NCI-H524 (cell line): ENCODE results near the gene CARD14.

Experiments
- DNase-seq, 2 experiments: peaks; one replicate each; lab custom pipeline; 2025; lab: John Stamatoyannopoulos, UW

Gene CARD14

DNA sequence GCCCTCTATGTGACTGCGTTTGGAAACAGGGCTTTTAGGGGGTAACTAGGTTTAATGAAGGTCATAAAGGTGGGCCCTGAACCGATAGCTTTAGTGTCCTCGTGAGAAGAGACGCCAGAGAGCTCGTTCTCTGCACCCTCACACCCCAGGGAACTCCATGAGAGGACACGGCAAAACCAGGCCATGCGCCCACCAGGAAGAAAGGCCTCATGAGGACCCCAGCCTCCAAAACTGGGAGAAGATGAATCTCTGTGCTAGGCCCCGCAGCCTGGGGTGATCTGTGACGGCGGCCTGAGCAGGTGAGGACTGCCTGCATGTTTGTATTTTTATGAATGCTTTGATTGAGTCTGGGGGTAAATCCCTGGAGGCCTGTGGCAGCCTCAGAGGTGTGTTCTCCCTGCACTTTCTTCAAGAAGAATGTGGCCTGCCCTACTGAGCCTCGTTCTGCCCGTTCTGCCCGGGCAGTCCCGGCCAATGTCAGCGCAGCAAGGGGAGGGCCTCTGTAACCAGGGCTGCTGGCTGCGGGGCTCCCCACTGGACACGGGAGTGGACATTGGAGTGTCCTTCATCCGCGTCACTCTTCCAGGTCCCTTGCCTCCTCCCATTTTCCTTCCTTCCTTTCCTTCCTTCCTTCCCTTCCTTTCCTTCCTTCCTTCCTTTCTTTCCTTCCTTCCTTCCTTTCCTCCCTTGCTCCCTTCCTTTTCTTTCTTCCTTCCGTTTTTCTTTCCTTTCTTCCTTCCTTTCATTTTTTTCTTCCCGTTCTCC, 84.0 kb downstream of the CARD14 start:
- no peak for DNase-seq

DNA sequence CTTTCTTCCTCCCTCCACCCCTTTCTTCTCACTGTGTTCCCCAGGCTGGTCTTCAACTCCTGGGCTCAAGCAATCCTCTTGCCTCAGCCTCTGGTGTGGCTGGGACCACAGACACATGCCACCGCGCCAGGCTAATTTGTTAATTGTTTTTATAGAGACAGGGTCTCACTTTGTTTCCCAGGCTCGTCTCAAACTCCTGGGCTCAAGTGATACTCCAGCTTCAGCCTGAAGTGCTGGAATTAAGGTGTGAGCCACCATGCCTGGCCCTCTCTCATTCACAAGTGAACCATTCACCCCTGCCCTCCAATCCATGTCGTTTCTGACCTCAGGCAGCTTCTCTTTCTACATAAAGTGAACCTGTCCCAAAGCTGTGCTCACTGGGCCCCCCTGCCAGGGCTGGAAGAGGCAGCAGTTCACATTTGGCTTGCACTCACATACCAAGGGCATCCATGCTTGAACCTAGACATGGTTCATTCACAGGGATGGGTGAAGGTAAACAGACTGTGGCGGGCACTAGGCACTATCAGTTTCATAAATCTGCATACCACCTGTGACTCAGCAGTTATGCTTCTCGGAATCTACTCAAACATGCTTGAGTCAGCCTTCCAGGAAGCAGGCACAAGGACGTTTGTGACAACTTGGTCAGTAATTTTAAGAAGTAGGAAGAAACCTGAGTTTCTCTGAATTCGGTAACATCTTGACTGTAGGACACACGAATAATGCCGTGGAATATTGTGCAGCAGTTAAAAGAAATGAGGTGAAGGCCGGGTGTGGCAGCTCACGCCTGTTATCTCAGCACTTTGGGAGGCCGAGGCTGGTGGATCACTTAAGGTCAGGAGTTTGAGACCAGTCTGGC, 84.8 kb downstream of the CARD14 start:
- DNase-seq = peak in 1 of 2 experiments; percentile 28

DNA sequence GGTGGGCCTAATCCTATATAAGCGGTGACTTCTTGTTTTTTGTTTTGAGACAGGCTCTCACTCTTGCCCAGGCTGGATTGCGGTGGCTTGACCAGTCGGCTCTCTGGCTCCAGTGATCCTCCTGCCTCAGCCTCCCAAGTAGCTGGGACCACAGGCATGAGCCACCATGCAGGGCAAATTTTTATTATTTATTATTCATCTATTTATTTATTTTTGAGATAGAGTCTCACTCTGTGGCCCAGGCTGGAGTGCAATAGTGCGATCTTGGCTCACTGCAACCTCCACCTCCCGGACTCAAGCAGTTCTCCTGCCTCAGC, 86.2 kb downstream of the CARD14 start:
- DNase-seq = no peak

DNA sequence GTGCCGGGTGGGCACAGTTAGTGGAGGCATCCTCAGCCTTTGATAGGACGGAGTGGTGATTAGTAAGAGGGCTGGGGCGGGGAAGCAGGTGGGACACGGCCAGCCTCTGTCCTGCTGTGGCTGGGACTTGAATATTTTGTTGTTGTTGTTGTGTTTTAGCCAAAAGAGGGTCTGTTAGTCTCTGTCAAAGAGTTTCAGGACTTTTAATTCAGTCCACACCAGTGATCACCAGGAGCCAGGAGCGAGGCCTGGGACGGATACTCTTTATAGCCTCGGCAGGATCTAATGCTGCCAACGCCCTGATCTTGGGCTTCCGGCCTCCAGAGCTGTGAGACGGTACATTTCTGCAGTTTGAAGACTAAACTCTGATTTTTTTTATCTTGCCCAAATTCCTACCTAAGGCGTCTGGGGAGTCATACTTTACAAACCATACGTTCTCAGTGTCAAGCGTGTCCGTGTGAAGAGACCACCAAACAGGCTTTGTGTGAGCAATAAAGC, 87.9 kb downstream of the CARD14 start:
- DNase-seq = no peak

DNA sequence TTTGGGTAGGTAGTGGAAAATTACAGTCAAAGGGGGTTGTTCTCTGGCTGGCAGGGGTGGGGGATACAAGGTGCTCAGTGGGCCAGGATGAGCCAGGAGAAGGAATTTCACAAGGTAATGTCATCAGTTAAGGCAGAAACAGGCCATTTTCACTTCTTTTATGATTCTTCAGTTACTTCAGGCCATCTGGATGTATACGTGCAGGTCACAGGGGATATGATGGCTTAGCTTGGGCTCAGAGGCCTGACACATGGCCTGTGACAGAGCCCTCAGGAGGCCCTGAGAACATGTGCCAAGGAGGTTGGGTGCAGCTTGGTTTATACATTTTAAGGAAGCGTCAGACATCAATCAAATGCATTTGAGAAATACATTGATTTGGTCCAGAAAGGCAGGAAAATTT, 88.5 kb downstream of the CARD14 start:
- peak in 1 of 2 experiments; percentile 60 for DNase-seq
